Right atrium auricular region (tissue), 2 donors: ENCODE measurements around the gene AGA. TPM values are rescaled to one million over a fixed set of nuclear protein-coding genes. Genes with fewer than 3 reads are reported as not detected.

Source experiments
- DNase-seq: peaks from one replicate; pipeline ENCODE4 v3.0.0-alpha.2; 2019; ENCODE audit warnings: low spot score
- H3K27ac ChIP-seq, 2 donors: fragments of 200-600 bp; sonication (generic); 1 replicate in 1 of 2; 2 replicates in 1 of 2; pipeline ENCODE4 v1.5.1; 2016 to 2019
- H3K27me3 ChIP-seq, 2 donors: fragments of 200-600 bp; sonication (generic); one replicate each; pipeline versions ENCODE4 v1.5.1 to v1.6.0; 2017 to 2019
- H3K36me3 ChIP-seq: fragments of 200-600 bp; sonication (generic); one replicate; pipeline ENCODE4 v1.5.1; 2016
- H3K4me1 ChIP-seq, 2 donors: fragments of 200-600 bp; sonication (generic); one replicate each; pipeline versions ENCODE4 v1.5.1 to v1.6.0; 2017 to 2019
- H3K4me3 ChIP-seq, 2 donors: fragments of 200-600 bp; sonication (generic); 1 replicate in 1 of 2; 2 replicates in 1 of 2; pipeline ENCODE4 v1.5.1; 2017 to 2019; ENCODE audit warnings: mild to moderate bottlenecking in 1 of 2, moderate library complexity in 1 of 2
- H3K9me3 ChIP-seq, 2 donors: fragments of 200-600 bp; sonication (generic); one replicate each; pipeline ENCODE4 v1.5.1; 2019
- total RNA-seq, 2 donors: library from RNA; depleted of rRNA; stranded (reverse); fragments of >200 nt; gene quantifications; one replicate each; pipeline ENCODE4 v1.1.0, GENCODE V29; 2016
- TF ChIP-seq, protein P1 (sequence below), 2 donors: fragments of 200-600 bp; sonication (generic); IDR thresholded peaks; one replicate each; pipeline ENCODE4 v1.5.1; 2019; ENCODE audit warnings: antibody characterized with exemption in 2 of 2

Gene AGA
- total RNA-seq, 2 donors from 2014 or later: 5.4 to 14.5 TPM

DNA sequence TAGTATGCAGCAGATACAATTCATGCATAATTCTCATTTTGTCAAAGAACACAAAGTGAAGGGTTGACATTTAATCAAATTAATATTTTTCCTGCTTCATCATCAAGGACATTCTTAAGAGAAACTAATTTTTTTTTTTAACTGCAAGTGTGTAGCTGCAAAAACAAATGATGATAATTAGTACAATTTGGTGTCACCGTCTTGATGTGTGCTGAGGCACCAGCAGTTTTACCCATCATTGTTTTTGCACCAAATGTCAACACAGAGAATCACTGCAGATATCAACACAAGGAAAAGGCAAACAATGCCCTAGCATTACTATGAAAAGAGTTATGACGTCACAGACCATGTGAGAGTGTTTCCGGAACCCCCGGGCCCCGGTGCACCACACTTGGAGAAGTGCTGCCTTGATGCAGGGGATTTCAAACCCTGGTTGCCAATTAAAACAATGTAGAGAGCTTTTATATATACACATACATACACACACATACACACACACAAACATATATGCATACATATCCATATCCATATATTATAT is 55.9 kb downstream of the AGA start:
- no peaks in the 10 kb centered on the region for H3K9me3 ChIP-seq

DNA sequence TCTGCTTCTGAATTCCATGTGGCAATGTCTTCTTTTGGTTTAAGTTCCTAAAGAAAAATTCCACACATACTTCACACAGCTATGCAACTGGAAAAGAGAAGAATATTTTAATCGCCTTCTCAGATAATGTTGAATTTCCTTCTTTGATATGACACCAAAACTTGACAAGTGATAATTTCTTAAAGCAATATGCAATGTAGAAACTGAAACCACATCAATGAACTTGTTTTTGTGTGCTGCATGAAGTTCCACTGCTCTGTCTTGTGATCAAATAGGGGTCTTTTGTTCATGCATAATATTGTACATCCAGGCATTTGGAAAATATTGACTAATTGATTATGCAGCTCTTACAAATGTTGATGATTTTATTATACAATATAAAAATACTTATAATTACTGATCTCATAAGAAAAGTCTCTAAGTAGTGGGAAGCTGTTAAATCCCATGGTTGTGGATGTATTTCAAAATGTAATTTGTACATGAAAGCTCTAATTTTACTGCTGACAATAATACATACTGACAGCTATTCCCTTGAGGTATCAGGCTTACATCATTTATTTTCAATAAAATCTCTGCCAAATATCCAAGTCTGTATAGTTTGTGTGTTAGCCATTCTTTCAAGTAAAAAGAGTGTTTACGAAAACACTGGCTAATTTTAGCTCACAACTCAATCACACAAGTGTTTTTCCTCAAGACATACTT is 56.5 kb downstream of the AGA start:
- DNase-seq: no peak
- H3K27me3 ChIP-seq: no peaks in the 10 kb centered on the region
- no peak overlapping the region for H3K4me3 ChIP-seq
- TF ChIP-seq, protein P1, sequence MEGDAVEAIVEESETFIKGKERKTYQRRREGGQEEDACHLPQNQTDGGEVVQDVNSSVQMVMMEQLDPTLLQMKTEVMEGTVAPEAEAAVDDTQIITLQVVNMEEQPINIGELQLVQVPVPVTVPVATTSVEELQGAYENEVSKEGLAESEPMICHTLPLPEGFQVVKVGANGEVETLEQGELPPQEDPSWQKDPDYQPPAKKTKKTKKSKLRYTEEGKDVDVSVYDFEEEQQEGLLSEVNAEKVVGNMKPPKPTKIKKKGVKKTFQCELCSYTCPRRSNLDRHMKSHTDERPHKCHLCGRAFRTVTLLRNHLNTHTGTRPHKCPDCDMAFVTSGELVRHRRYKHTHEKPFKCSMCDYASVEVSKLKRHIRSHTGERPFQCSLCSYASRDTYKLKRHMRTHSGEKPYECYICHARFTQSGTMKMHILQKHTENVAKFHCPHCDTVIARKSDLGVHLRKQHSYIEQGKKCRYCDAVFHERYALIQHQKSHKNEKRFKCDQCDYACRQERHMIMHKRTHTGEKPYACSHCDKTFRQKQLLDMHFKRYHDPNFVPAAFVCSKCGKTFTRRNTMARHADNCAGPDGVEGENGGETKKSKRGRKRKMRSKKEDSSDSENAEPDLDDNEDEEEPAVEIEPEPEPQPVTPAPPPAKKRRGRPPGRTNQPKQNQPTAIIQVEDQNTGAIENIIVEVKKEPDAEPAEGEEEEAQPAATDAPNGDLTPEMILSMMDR (IDR thresholded peaks at IDR 0.05): no peak
- no peaks in the 10 kb centered on the region for H3K36me3 ChIP-seq
- H3K4me1 ChIP-seq: no peaks in the 10 kb centered on the region
- H3K27ac ChIP-seq: no peak overlapping the region
- H3K9me3 ChIP-seq: no peaks in the 10 kb centered on the region

More for the DNA sequence above, 55.9 kb downstream of the AGA start:
- TF ChIP-seq, protein P1 (IDR thresholded peaks at IDR 0.05): no peak
- Histone ChIP-seq H3K36me3 (no peaks in the 10 kb centered on the region), H3K27me3 (no peaks in the 10 kb centered on the region), H3K27ac (no peak overlapping the region), H3K4me1 (no peaks in the 10 kb centered on the region), H3K4me3 (no peak overlapping the region)
- no peak for DNase-seq

DNA sequence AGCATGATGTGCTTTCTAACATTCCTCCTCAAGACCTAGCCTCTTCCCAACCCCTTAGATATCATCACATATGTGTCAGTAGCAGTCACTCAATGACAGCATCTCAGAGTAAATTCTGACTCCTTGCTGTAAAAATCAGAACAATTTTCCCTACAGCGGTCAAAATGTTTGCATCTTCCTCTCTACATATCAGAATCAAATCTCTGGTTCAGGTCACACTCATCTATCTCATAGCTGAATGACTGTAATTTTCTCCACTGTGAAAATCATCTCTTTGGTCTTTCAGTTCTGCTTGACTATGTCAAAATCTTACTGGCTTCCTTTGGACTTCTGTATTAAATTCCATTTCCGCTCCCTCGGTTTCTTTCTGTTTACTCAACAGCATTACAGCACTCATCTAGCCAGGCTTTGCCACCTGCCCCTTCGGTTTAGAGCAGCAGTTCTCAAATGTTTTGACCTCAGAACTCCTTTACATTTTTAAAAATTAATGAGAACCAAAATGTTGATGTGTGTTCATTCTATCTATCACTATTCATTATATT is 57.3 kb downstream of the AGA start:
- Histone ChIP-seq H3K27me3 (no peaks in the 10 kb centered on the region), H3K4me3 (no peak overlapping the region), H3K36me3 (no peaks in the 10 kb centered on the region), H3K4me1 (no peaks in the 10 kb centered on the region), H3K9me3 (no peaks in the 10 kb centered on the region), H3K27ac (no peak overlapping the region)
- TF ChIP-seq, protein P1 (IDR thresholded peaks at IDR 0.05): no peak
- no peak for DNase-seq

DNA sequence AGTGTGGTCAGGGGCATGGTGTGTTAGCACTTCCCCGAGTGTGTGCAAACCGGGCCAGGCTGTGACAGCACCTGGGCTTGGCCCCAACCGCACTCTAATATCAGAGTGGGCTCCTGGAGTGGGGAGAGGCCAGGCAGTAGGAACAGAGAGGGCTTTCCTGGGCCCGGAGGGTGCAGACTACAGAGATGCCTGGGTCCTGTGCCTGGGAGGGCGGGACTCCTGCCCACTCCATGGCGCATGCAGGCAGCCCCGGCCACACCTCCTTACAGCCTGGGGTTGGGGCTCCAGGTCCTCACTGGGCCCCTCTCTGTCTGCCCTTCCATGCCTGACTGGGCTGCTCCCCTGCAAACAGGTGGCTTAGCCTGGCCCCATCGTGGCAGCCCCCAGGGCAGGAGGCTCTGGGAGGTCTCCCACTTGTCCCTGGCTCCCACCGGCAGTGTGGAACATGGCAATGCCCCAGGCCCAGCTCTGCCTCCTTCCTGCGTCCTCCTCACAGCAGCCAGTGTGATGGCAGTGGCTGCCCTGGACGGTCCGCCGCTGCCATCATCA is 60.4 kb downstream of the AGA start:
- no peak overlapping the region for H3K4me3 ChIP-seq
- H3K27ac ChIP-seq: no peak overlapping the region
- no peaks in the 10 kb centered on the region for H3K36me3 ChIP-seq
- no peaks in the 10 kb centered on the region for H3K9me3 ChIP-seq
- no peak for DNase-seq
- H3K27me3 ChIP-seq: no peaks in the 10 kb centered on the region
- H3K4me1 ChIP-seq: no peaks in the 10 kb centered on the region
- TF ChIP-seq, protein P1 (IDR thresholded peaks at IDR 0.05): no peak

Other genes starting within 250 kb of the AGA start
- under 1 TPM in 1 of 2 donors, not detected in 1; 0.52 TPM for gene NEIL3, start 132.6 kb downstream of the AGA start, total RNA-seq